HG03457 (cell line): ENCODE results near the gene IGHMBP2.
"Not testable (repeated sequence)": the region's sequence is repeated elsewhere in the genome, so short reads cannot be mapped to it uniquely, and the experiment has no call there.

ENCODE experiments used
- ATAC-seq: cut with Tn5 transposase; IDR thresholded peaks from one replicate; pipeline ENCODE4 v1.9.1; 2021; ENCODE audit warnings: moderate number of reproducible peaks; ENCODE audit not compliant: unreplicated experiment

The IGHMBP2 gene

GRCh38 chr11:68959465-68960293, 56.0 kb downstream of the IGHMBP2 start:
- no peak for ATAC-seq

GRCh38 chr11:68960294-68961071, 56.8 kb downstream of the IGHMBP2 start:
- ATAC-seq, result no peak

GRCh38 chr11:68961245-68961644, 57.6 kb downstream of the IGHMBP2 start:
- no peak for ATAC-seq

GRCh38 chr11:68962527-68963250, 59.0 kb downstream of the IGHMBP2 start:
- ATAC-seq, result no peak

- ATAC-seq, result no peak
Observed at GRCh38 chr11:68963779-68964178, 60.1 kb downstream of the IGHMBP2 start.

GRCh38 chr11:68965901-68966853, 62.5 kb downstream of the IGHMBP2 start:
- ATAC-seq, result no peak

GRCh38 chr11:68966894-68967780, 63.4 kb downstream of the IGHMBP2 start:
- no peak for ATAC-seq

GRCh38 chr11:68968306-68969250, 64.9 kb downstream of the IGHMBP2 start:
- no peak for ATAC-seq

- ATAC-seq, result no peak
Observed at GRCh38 chr11:68969386-68969785, 65.7 kb downstream of the IGHMBP2 start.

- no peak for ATAC-seq
Observed at GRCh38 chr11:68970921-68971636, 67.4 kb downstream of the IGHMBP2 start.

- no peak for ATAC-seq
Observed at GRCh38 chr11:68973219-68973618, 69.5 kb downstream of the IGHMBP2 start.

- not testable (repeated sequence) for ATAC-seq
Observed at GRCh38 chr11:68973706-68974105, 70.0 kb downstream of the IGHMBP2 start.

GRCh38 chr11:68974421-68975194, 70.9 kb downstream of the IGHMBP2 start:
- ATAC-seq, result no peak

GRCh38 chr11:68976095-68976494, 72.4 kb downstream of the IGHMBP2 start:
- no peak for ATAC-seq

GRCh38 chr11:68976563-68976962, 72.9 kb downstream of the IGHMBP2 start:
- no peak for ATAC-seq

GRCh38 chr11:68977781-68978625, 74.3 kb downstream of the IGHMBP2 start:
- no peak for ATAC-seq
